SU-DHL-6 (cell line): Measurements from ENCODE around the gene IFNGR2.
"Not testable (repeated sequence)": the region's sequence is repeated elsewhere in the genome, so short reads cannot be mapped to it uniquely, and the experiment has no call there.

Source experiments
- H2AFZ ChIP-seq: fragments of 200-600 bp; sonication (generic); 2 replicates; pipeline ENCODE4 v1.6.1; 2014; ENCODE audit warnings: low read depth, mild to moderate bottlenecking, moderate library complexity, mixed read lengths, antibody characterized with exemption, low read length; ENCODE audit not compliant: severe bottlenecking
- H3F3A ChIP-seq: fragments of 200-600 bp; shearing (Covaris generic); 2 replicates; pipeline ENCODE4 v1.6.0; 2016; ENCODE audit warnings: antibody characterized with exemption, mild to moderate bottlenecking; ENCODE audit not compliant: insufficient read depth
- H3K27ac ChIP-seq: fragments of 200-600 bp; sonication (generic); 2 replicates; pipeline ENCODE4 v1.5.1; 2016; ENCODE audit warnings: low read depth, mild to moderate bottlenecking, low read length, moderate library complexity, mixed read lengths
- H3K27me3 ChIP-seq: fragments of 200-600 bp; sonication (generic), shearing (Covaris generic); 2 replicates; pipeline ENCODE4 v1.6.0; 2014; ENCODE audit warnings: mild to moderate bottlenecking, low read length
- H3K36me3 ChIP-seq: fragments of 200-600 bp; sonication (generic); 2 replicates; pipeline ENCODE4 v1.6.1; 2014; ENCODE audit warnings: mild to moderate bottlenecking, low read length, mixed read lengths
- H3K4me2 ChIP-seq: fragments of 300-600, 200-600 bp; shearing (Covaris generic), sonication (generic); 2 replicates; pipeline ENCODE4 v1.6.0; 2014; ENCODE audit warnings: low read length, low read depth, mild to moderate bottlenecking; ENCODE audit not compliant: poor library complexity, severe bottlenecking
- H3K4me3 ChIP-seq: fragments of 200-600 bp; sonication (generic); 2 replicates; pipeline ENCODE4 v1.5.1; 2014; ENCODE audit warnings: antibody characterized with exemption, low read length, mild to moderate bottlenecking, mixed read lengths; ENCODE audit not compliant: insufficient read depth, poor library complexity, severe bottlenecking
- H3K79me2 ChIP-seq: fragments of 200-600 bp; sonication (generic); 2 replicates; pipeline ENCODE4 v1.6.1; 2014; ENCODE audit warnings: mild to moderate bottlenecking, low read length, moderate library complexity; ENCODE audit not compliant: insufficient read depth
- H3K9ac ChIP-seq: fragments of 200-600 bp; sonication (generic); 2 replicates; pipeline ENCODE4 v1.7.0; 2014; ENCODE audit warnings: mild to moderate bottlenecking, low read length
- H3K9me2 ChIP-seq: fragments of 200-600 bp; sonication (generic); replicated peaks from 2 replicates; pipeline ENCODE4 v1.6.1; 2014; ENCODE audit warnings: low read length; ENCODE audit not compliant: insufficient read depth
- H3K9me3 ChIP-seq: fragments of 200-600 bp; sonication (generic); 2 replicates; pipeline ENCODE4 v1.6.1; 2014; ENCODE audit warnings: low read length, mixed read lengths; ENCODE audit not compliant: insufficient read depth
- H4K20me1 ChIP-seq: fragments of 200-600 bp; sonication (generic); 2 replicates; pipeline ENCODE4 v1.6.1; 2014; ENCODE audit warnings: low read depth, mild to moderate bottlenecking, antibody characterized with exemption, low read length, moderate library complexity, mixed read lengths
- CTCF ChIP-seq: fragments of 200-600 bp; sonication (generic); IDR thresholded peaks from one replicate; pipeline ENCODE4 v1.5.1; 2017; ENCODE audit warnings: antibody characterized with exemption, mild to moderate bottlenecking, low read length, moderate library complexity; ENCODE audit not compliant: insufficient read depth, poor library complexity, severe bottlenecking
- EZH2phosphoT487 ChIP-seq: fragments of 200-600 bp; sonication (generic), shearing (Covaris generic); conservative IDR thresholded peaks from 2 replicates; pipeline ENCODE4 v1.6.1; 2018; ENCODE audit warnings: mild to moderate bottlenecking, antibody characterized with exemption, low read length, moderate library complexity, mixed read lengths

IFNGR2 gene

GRCh38 chr21:33360881-33361602 lies 42.2 kb upstream of the IFNGR2 start:
- H3K9ac ChIP-seq: peak overlapping the region; percentile 44; the same call in 1 of the 2 replicates
- H3K9me3 ChIP-seq: no peaks in the 10 kb centered on the region
- no peaks in the 10 kb centered on the region for H3K36me3 ChIP-seq
- H3K79me2 ChIP-seq: no peaks in the 10 kb centered on the region
- peaks cover 46% of the 10 kb centered on the region for H3F3A ChIP-seq
- no peak for TF ChIP-seq EZH2phosphoT487
- TF ChIP-seq CTCF: peak; percentile 75
- peak overlapping the region; percentile 15 for H2AFZ ChIP-seq
- no peaks in the 10 kb centered on the region for H3K9me2 ChIP-seq
- no peaks in the 10 kb centered on the region for H3K27me3 ChIP-seq
- no peaks in the 10 kb centered on the region for H4K20me1 ChIP-seq
- H3K27ac ChIP-seq: peak overlapping the region; percentile 93
- peak overlapping the region; percentile 77 for H3K4me2 ChIP-seq
- H3K4me3 ChIP-seq: peak overlapping the region; percentile 45

DNA sequence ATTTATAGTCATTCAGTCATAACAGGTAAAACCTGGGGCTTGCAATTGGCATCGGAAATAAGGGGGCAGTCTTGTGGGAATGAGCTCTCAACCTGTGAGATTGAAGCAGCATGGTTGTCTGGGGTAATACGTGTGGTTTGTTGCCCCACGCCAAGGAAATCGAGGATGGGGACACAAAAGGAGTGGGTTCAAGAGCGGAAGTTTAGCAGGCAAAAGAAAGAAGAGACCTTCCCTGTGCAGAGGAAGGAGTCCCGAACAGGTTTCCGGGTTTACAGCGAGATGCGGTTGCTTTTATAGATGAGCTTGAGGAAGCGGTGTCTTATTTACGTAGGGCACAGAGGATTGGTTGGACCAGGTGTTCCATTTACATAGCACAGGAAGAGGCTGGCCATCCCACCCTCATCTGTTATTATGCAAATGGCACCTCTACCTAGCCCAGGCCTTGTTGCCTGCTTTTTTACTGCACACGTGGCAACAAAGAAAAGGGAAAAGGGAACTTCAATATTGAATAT lies 41.1 kb upstream of the IFNGR2 start:
- Histone ChIP-seq H3K4me2 (peak overlapping the region; percentile 77), H3K79me2 (no peaks in the 10 kb centered on the region), H3K9me2 (no peaks in the 10 kb centered on the region), H3K36me3 (no peaks in the 10 kb centered on the region), H3K9ac (peak overlapping the region; percentile 44), H4K20me1 (no peaks in the 10 kb centered on the region), H3K4me3 (peak overlapping the region; percentile 45), H3K27ac (peak overlapping the region; percentile 93), H2AFZ (peak overlapping the region; percentile 15), H3K9me3 (peaks cover 4% of the 10 kb centered on the region; the same call in 1 of the 2 replicates), H3K27me3 (no peaks in the 10 kb centered on the region), H3F3A (peaks cover 46% of the 10 kb centered on the region)
- TF ChIP-seq CTCF (no peak), EZH2phosphoT487 (no peak)

- H3K4me2 ChIP-seq: peak overlapping the region; percentile 47
- not testable (repeated sequence) for H3K27me3 ChIP-seq, H3K9me2 ChIP-seq, H3K36me3 ChIP-seq, H4K20me1 ChIP-seq, H3K79me2 ChIP-seq, H3K4me3 ChIP-seq
- peak overlapping the region; percentile 70 for H3K27ac ChIP-seq
- peak overlapping the region; percentile 23 for H2AFZ ChIP-seq
- H3K9ac ChIP-seq: peak overlapping the region; percentile 37
- peaks cover 43% of the 10 kb centered on the region for H3F3A ChIP-seq
- peaks cover 18% of the 10 kb centered on the region; the same call in 1 of the 2 replicates for H3K9me3 ChIP-seq
Measured at GRCh38 chr21:33363911-33364609, 39.2 kb upstream of the IFNGR2 start.

- H3K27ac ChIP-seq: peak overlapping the region; percentile 70
- H3K27me3 ChIP-seq: no peaks in the 10 kb centered on the region
- TF ChIP-seq CTCF: no peak
- TF ChIP-seq EZH2phosphoT487: no peak
- H3K9me3 ChIP-seq: peaks cover 18% of the 10 kb centered on the region; the same call in 1 of the 2 replicates
- peaks cover 35% of the 10 kb centered on the region for H3F3A ChIP-seq
- no peaks in the 10 kb centered on the region for H3K9me2 ChIP-seq
- no peak overlapping the region for H3K9ac ChIP-seq
- H3K4me3 ChIP-seq: no peak overlapping the region
- peak overlapping the region; percentile 47 for H3K4me2 ChIP-seq
- H3K36me3 ChIP-seq: no peaks in the 10 kb centered on the region
- H4K20me1 ChIP-seq: no peaks in the 10 kb centered on the region
- H2AFZ ChIP-seq: no peak overlapping the region
- H3K79me2 ChIP-seq: no peaks in the 10 kb centered on the region
Measured at GRCh38 chr21:33364830-33365229, 38.4 kb upstream of the IFNGR2 start.
